HTR-8/SVneo (cell line): ENCODE results near the gene P2RY8.
"Not testable (repeated sequence)": the region's sequence is repeated elsewhere in the genome, so short reads cannot be mapped to it uniquely, and the experiment has no call there.

ENCODE experiments used
- DNase-seq: peaks from one replicate; pipeline ENCODE4 v3.0.0; 2011; ENCODE audit warnings: low spot score, mixed read lengths; ENCODE audit not compliant: insufficient read length
- FAIRE-seq: peaks from 2 replicates; lab custom pipeline; 2011; peaks lifted over from hg19 to GRCh38; lab: Jason Lieb, UNC

P2RY8 gene

GRCh38 chrX:1490723-1491122 lies 46.3 kb downstream of the P2RY8 start:
- not testable (repeated sequence) for FAIRE-seq

GRCh38 chrX:1489354-1489753 lies 47.6 kb downstream of the P2RY8 start:
- not testable (repeated sequence) for FAIRE-seq, DNase-seq

More at GRCh38 chrX:1490723-1491122, 46.3 kb downstream of the P2RY8 start:
- not testable (repeated sequence) for DNase-seq

GRCh38 chrX:1488745-1489144 lies 48.2 kb downstream of the P2RY8 start:
- no peak for FAIRE-seq
- DNase-seq, result no peak

GRCh38 chrX:1488141-1488540 lies 48.8 kb downstream of the P2RY8 start:
- FAIRE-seq (no peak), DNase-seq (no peak)

- no peak for FAIRE-seq
- DNase-seq, result no peak
Measured at GRCh38 chrX:1487401-1487800, 49.6 kb downstream of the P2RY8 start.

GRCh38 chrX:1486749-1487361 lies 50.1 kb downstream of the P2RY8 start:
- DNase-seq (no peak), FAIRE-seq (no peak)

- FAIRE-seq (no peak), DNase-seq (no peak)
Measured at GRCh38 chrX:1486177-1486576, 50.8 kb downstream of the P2RY8 start.

GRCh38 chrX:1485033-1485432 lies 52.0 kb downstream of the P2RY8 start:
- DNase-seq (no peak), FAIRE-seq (no peak)

GRCh38 chrX:1484638-1485019 lies 52.4 kb downstream of the P2RY8 start:
- FAIRE-seq (no peak), DNase-seq (no peak)

- DNase-seq (no peak), FAIRE-seq (no peak)
Measured at GRCh38 chrX:1483843-1484637, 52.9 kb downstream of the P2RY8 start.

GRCh38 chrX:1482530-1482928 lies 54.5 kb downstream of the P2RY8 start:
- FAIRE-seq, DNase-seq: not testable (repeated sequence)

GRCh38 chrX:1481636-1482529 lies 55.1 kb downstream of the P2RY8 start:
- FAIRE-seq (peak; percentile 75), DNase-seq (peak; percentile 66)

GRCh38 chrX:1480082-1480785 lies 56.8 kb downstream of the P2RY8 start:
- no peak for FAIRE-seq
- no peak for DNase-seq

GRCh38 chrX:1477801-1478458 lies 59.1 kb downstream of the P2RY8 start:
- FAIRE-seq (no peak), DNase-seq (no peak)

GRCh38 chrX:1477229-1477628 lies 59.8 kb downstream of the P2RY8 start:
- FAIRE-seq (no peak), DNase-seq (no peak)

GRCh38 chrX:1476682-1477081 lies 60.3 kb downstream of the P2RY8 start:
- FAIRE-seq, result no peak
- DNase-seq, result no peak

- no peak for FAIRE-seq
- DNase-seq, result no peak
Measured at GRCh38 chrX:1475881-1476280, 61.1 kb downstream of the P2RY8 start.

- DNase-seq (no peak), FAIRE-seq (no peak)
Measured at GRCh38 chrX:1475481-1475880, 61.5 kb downstream of the P2RY8 start.

GRCh38 chrX:1474593-1474992 lies 62.4 kb downstream of the P2RY8 start:
- not testable (repeated sequence) for DNase-seq, FAIRE-seq

GRCh38 chrX:1472975-1473374 lies 64.0 kb downstream of the P2RY8 start:
- no peak for DNase-seq
- FAIRE-seq, result no peak
